Left lung (tissue), 10 donors: ENCODE results near the gene NUP37. TPM values are rescaled to one million over a fixed set of nuclear protein-coding genes. Genes with fewer than 3 reads are reported as not detected.

Source experiments
- ATAC-seq: fragments of 200-7000 bp; cut with Tn5 transposase; one replicate; pipeline ENCODE4 v1.9.1; 2020; ENCODE audit warnings: moderate library complexity
- DNase-seq, 4 donors: peaks; one replicate each; pipeline ENCODE4 v3.0.0-alpha.2; 2013 to 2020
- H3K27ac ChIP-seq, 2 donors: fragments of 200-600 bp; sonication (generic) in 1 of 2; one replicate each; pipeline versions ENCODE4 v1.5.0 to v1.8.0; 2020 to 2021
- H3K27me3 ChIP-seq, 2 donors: fragments of 200-600 bp; sonication (generic) in 1 of 2; one replicate each; pipeline versions ENCODE4 v1.5.0 to v1.8.0; 2020 to 2021
- H3K36me3 ChIP-seq, 2 donors: fragments of 200-600 bp; sonication (generic) in 1 of 2; one replicate each; pipeline versions ENCODE4 v1.5.0 to v1.8.0; 2020 to 2021
- H3K4me1 ChIP-seq, 2 donors: fragments of 200-600 bp; one replicate each; pipeline ENCODE4 v1.8.0; 2021
- H3K4me3 ChIP-seq, 2 donors: fragments of 200-600 bp; sonication (generic) in 1 of 2; one replicate each; pipeline versions ENCODE4 v1.5.0 to v1.8.0; 2020 to 2021; ENCODE audit warnings: mild to moderate bottlenecking in 1 of 2
- H3K9me3 ChIP-seq, 2 donors: fragments of 200-600 bp; sonication (generic) in 1 of 2; one replicate each; pipeline versions ENCODE4 v1.5.0 to v1.8.0; 2020 to 2021
- intact Hi-C, 2 donors: fragments of 100-400 bp; cut with DNase I; formaldehyde crosslinking; loops; one replicate each; pipeline versions ENCODE4 v1.11.2 to v1.14.2; 2022
- polyA plus RNA-seq, 6 donors: library from polyadenylated mRNA; unstranded; fragments of 120-200 nt; gene quantifications; one replicate each; pipeline ENCODE4 v1.2.1, GENCODE V29; 2013; ENCODE audit not compliant: insufficient read length in 6 of 6
- total RNA-seq, 2 donors: library from RNA; stranded (reverse); fragmentation: NEBNext Ultra II Directional; extraction: Animal tissue kit (Norgen Biotek cat#: 25700); gene quantifications; one replicate each; pipeline ENCODE4 v1.2.1, GENCODE V29; 2021
- TF ChIP-seq, protein P1 (sequence below), 2 donors: fragments of 200-600 bp; sonication (generic) in 1 of 2; IDR thresholded peaks; one replicate each; pipeline versions ENCODE4 v1.5.0 to v1.8.0; 2021; ENCODE audit warnings: antibody characterized with exemption in 2 of 2
- donor health status: DM: no; HTN: yes; CAD: no.
- donor health status: DM: no; HTN: no; CAD: no.

Gene NUP37
- total and polyA plus RNA-seq, 8 donors = 22.7 to 38.7 (median 32.6) TPM

DNA sequence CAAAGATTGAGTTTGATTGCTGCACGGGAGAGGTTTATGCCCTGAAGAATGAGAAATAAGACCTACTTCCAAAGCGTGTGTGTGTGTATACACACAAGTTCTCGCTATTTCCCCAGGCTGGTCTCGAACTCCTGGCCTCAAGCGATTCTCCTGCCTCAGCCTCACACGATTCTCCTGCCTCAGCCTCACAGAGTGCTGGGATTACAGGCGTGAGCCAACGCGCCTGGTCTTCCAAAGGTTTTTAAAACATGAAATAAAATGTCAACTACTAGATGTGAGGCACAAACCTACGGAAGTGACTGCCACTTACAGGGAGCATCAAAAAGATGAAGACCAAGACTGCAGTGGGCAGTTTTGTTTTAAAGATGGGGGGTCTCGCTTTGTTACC is 57.5 kb downstream of the NUP37 start:
- no peak for DNase-seq

DNA sequence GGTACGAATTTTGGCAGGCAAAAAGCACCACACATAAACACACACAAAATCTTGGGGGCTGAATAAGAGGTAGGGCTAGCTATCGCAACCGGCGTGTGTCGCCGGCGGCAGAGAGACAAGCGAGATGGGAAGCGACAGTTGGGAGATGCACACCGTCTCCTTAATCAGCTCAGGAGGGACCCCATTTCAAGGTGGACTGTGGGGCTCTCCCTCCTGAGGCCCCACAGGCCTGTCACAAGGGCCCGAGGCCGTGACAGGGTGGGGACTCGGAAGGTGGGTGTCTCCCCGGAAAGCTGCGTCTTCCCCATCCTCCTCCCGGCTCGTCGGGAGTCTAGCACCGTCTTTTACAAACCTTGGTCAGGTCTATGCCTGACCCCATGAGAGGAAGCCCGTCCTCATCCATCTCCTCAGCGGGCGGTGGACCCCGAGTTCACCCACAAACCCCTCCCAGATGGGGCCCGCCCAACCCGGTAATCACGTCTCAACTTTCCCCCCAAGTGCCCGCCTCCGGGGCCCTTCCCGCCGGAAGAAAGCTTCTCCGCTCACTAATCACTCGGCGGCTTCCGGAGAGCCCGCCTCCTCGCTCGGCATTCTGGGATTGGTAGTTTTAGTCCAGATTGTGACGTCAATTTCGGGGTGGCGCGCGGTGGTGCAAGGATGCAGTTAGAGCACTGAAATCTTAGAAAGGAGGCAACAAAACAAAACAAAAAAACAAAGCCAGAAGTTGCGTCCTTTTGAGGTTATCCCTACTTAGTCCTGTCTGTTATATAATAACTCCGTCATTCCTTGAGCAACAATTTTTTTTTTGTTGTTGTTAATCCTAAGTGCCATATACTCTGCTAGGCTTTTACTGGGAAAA is 58.1 kb downstream of the NUP37 start, which contains the start of gene WASHC3:
Gene WASHC3, minus strand, starts transcription at position 432 of the 859 bp plus-strand sequence. Its CDS starts 29 bp downstream, at position 403.
- Histone ChIP-seq H3K36me3 (peaks cover 0 to 6% of the 10 kb centered on the region in 2 donors), H3K4me3 (peak within 1 kb of the TSS; percentile 84 to 92), H3K4me1 (peaks cover 6% of the 10 kb centered on the region in 2 donors), H3K27ac (peak within 1 kb of the TSS; percentile 87 to 89), H3K27me3 (no peaks in the 10 kb centered on the region), H3K9me3 (no peaks in the 10 kb centered on the region)
- intact Hi-C loops = no loop called here
- DNase-seq = peak; percentile 95 to 98 (median 97)
- TF ChIP-seq, protein P1, sequence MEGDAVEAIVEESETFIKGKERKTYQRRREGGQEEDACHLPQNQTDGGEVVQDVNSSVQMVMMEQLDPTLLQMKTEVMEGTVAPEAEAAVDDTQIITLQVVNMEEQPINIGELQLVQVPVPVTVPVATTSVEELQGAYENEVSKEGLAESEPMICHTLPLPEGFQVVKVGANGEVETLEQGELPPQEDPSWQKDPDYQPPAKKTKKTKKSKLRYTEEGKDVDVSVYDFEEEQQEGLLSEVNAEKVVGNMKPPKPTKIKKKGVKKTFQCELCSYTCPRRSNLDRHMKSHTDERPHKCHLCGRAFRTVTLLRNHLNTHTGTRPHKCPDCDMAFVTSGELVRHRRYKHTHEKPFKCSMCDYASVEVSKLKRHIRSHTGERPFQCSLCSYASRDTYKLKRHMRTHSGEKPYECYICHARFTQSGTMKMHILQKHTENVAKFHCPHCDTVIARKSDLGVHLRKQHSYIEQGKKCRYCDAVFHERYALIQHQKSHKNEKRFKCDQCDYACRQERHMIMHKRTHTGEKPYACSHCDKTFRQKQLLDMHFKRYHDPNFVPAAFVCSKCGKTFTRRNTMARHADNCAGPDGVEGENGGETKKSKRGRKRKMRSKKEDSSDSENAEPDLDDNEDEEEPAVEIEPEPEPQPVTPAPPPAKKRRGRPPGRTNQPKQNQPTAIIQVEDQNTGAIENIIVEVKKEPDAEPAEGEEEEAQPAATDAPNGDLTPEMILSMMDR (IDR thresholded peaks at IDR 0.05) = peak in 1 of 2 donors; percentile 11
- peak; percentile 99 for ATAC-seq

More for the DNA sequence above, 57.5 kb downstream of the NUP37 start:
- H3K9me3 ChIP-seq = no peaks in the 10 kb centered on the region
- no peak for ATAC-seq
- H3K36me3 ChIP-seq = peaks cover 0 to 3% of the 10 kb centered on the region in 2 donors
- intact Hi-C loops = no loop called here
- H3K4me1 ChIP-seq = peaks cover 6% of the 10 kb centered on the region in 2 donors
- no peak overlapping the region for H3K27ac ChIP-seq
- H3K4me3 ChIP-seq = peak overlapping the region in 1 of 2 donors; percentile 84
- TF ChIP-seq, protein P1 (IDR thresholded peaks at IDR 0.05) = no peak
- no peaks in the 10 kb centered on the region for H3K27me3 ChIP-seq

DNA sequence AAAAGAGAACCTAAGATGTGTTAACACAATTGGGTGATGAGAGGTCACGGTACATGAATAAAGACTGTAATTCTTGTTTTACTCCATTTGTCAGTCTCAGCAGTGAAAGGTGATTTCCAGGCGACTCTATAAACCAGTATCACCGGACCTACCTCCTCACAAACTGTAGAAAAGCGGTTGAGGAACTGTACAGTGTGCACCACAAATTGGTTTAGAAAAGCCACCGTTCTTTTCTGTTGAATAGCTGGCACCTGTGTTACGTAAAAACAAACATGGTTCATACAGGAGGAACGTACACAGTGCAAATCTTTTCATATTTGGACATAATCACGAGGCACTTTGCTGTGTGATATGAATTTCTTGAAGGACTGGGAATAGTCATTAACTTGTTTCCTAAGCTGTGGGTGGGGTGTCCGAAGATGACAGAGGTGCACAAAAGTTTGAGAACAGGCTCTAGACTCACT is 58.8 kb downstream of the NUP37 start:
- intact Hi-C loops = no loop called here
- no peaks in the 10 kb centered on the region for H3K27me3 ChIP-seq
- peak in 2 of 4 donors; percentile 13 to 25 for DNase-seq
- peak overlapping the region; percentile 87 to 89 for H3K27ac ChIP-seq
- TF ChIP-seq, protein P1 (IDR thresholded peaks at IDR 0.05) = no peak
- H3K9me3 ChIP-seq = no peaks in the 10 kb centered on the region
- peak overlapping the region; percentile 84 to 92 for H3K4me3 ChIP-seq
- peaks cover 0 to 10% of the 10 kb centered on the region in 2 donors for H3K36me3 ChIP-seq
- H3K4me1 ChIP-seq = peaks cover 6% of the 10 kb centered on the region in 2 donors
- peak; percentile 67 for ATAC-seq

DNA sequence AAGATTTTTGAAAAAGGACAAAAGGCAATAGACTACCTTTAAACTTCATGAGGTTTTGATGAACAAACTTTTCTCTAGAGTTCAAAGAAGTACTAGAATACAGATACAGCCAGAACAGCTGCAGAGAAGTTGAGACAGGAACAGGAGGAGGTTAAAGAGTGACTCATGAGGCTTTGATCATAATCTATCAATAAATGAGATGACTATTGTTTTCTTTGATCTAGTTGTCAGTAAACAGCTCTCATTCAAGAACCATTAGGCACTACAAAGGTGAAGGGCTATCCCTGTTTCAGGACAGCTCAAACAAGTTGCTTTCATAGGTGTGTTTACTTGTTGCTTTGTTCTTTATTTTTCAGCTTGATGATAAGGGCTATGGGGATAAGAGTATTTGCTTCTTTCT is 60.6 kb downstream of the NUP37 start:
- DNase-seq = no peak
- Histone ChIP-seq H3K36me3 (peaks cover 0 to 27% of the 10 kb centered on the region in 2 donors), H3K4me1 (peaks cover 6% of the 10 kb centered on the region in 2 donors), H3K4me3 (no peak overlapping the region), H3K27me3 (no peaks in the 10 kb centered on the region), H3K27ac (no peak overlapping the region), H3K9me3 (no peaks in the 10 kb centered on the region)
- no peak for ATAC-seq
- intact Hi-C loops = no loop called here
- TF ChIP-seq, protein P1 (IDR thresholded peaks at IDR 0.05) = no peak

DNA sequence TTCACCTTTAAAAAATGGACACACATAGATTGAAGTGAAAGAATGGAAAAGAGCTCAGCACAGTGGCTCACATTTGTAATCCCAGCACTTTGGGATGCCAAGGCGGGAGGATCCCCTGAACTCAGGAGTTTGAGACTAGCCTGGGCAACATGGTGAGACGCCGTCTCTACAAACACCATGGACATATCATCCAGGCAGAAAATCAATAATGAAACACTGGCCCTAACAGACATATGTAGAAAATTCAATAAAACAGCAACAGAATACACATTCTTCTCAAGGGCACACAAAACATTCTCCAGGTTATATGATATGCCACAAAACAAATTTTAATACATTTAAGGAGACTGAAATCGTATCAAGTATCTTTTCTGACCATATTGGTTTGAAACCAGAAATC is 65.6 kb downstream of the NUP37 start:
- ATAC-seq (no peak), DNase-seq (no peak)
- Histone ChIP-seq H3K9me3 (no peaks in the 10 kb centered on the region), H3K4me3 (no peak overlapping the region), H3K36me3 (peaks cover 0 to 55% of the 10 kb centered on the region in 2 donors), H3K27ac (no peak overlapping the region), H3K27me3 (no peaks in the 10 kb centered on the region), H3K4me1 (peaks cover 0 to 7% of the 10 kb centered on the region in 2 donors)
- TF ChIP-seq, protein P1 (IDR thresholded peaks at IDR 0.05) = no peak
- intact Hi-C loops = no loop called here
